K562 (cell line): ENCODE data around the gene NEK5. TPM values are rescaled to one million over a fixed set of nuclear protein-coding genes. Genes with fewer than 3 reads are reported as not detected.

ENCODE experiments used
- HDAC3 ChIP-seq: fragments of 450-650 bp; IDR thresholded peaks from 2 replicates; pipeline ENCODE4 v1.6.1; 2018; ENCODE audit warnings: borderline replicate concordance, mild to moderate bottlenecking, moderate library complexity; ENCODE audit not compliant: partially characterized antibody
- KDM2B ChIP-seq: fragments of 250-450 bp; sonication (Bioruptor Pico); IDR thresholded peaks from 2 replicates; pipeline ENCODE4 v1.8.0; 2021; ENCODE audit warnings: mild to moderate bottlenecking, moderate library complexity
- XRCC4 ChIP-seq: IDR thresholded peaks from one replicate; pipeline ENCODE4 v1.6.1; 2011; ENCODE audit not compliant: insufficient read depth, insufficient read length; ENCODE audit errors: extremely low read depth
- ZBTB7A ChIP-seq: IDR thresholded peaks from 2 replicates; pipeline ENCODE4 v1.6.1; 2011; ENCODE audit warnings: low read depth, mild to moderate bottlenecking, low read length, moderate library complexity, borderline replicate concordance; ENCODE audit not compliant: control insufficient read depth
- polyA plus RNA-seq, 8 experiments: library from polyadenylated mRNA; depleted of rRNA in 4 of 8; stranded (reverse) in 5 of 8; unstranded in 3 of 8; fragments of >200 nt; fragmentation: Nextera tagmentation in 2 of 8; fragmentation: Illumina TruSeq in 1 of 8; extraction: Ambion mirVana in 2 of 8; extraction: Trizol in 1 of 8; gene quantifications; 2 replicates each; pipeline versions ENCODE4 v1.2.1 to v1.2.3, GENCODE V29; 2011 to 2014; ENCODE audit warnings: inconsistent platforms in 1 of 8, missing spikeins in 1 of 8
- total RNA-seq, 7 experiments: library from RNA; depleted of rRNA in 6 of 7; stranded (reverse); fragments of >200 nt in 6 of 7; fragmentation: Illumina TruSeq in 2 of 7; extraction: Trizol in 2 of 7; gene quantifications; 2 replicates each; pipeline versions ENCODE4 v1.2.1 to v1.2.3, GENCODE V29; 2011 to 2021; ENCODE audit warnings: low replicate concordance in 1 of 7
- TF ChIP-seq, protein P1 (sequence below): fragments of 250-450 bp; sonication (Bioruptor Pico); IDR thresholded peaks from 2 replicates; pipeline ENCODE4 v1.5.0; 2021; ENCODE audit warnings: mild to moderate bottlenecking, moderate library complexity
- TF ChIP-seq, protein P2 (sequence below): sonication (generic); formaldehyde crosslinking; IDR thresholded peaks from 2 replicates; pipeline ENCODE4 v1.8.1; 2023; ENCODE audit warnings: mild to moderate bottlenecking, missing genetic modification reagents
- TF ChIP-seq, protein P3 (sequence below), 2 experiments: fragments of 450-650 bp; formaldehyde crosslinking in 1 of 2; IDR thresholded peaks; 2 replicates each; pipeline versions ENCODE4 v1.4.0 to v1.6.1; 2014 to 2020; ENCODE audit warnings: mild to moderate bottlenecking in 2 of 2, borderline replicate concordance in 1 of 2, low read depth in 1 of 2
- TF ChIP-seq, protein P4 (sequence below): fragments of 450-650 bp; IDR thresholded peaks from 2 replicates; pipeline ENCODE4 v1.6.1; 2016
- TF ChIP-seq, protein P5 (sequence below), 2 experiments: fragments of 450-650 bp in 1 of 2; sonication (generic) in 1 of 2; formaldehyde crosslinking in 1 of 2; IDR thresholded peaks in 1 of 2; conservative IDR thresholded peaks in 1 of 2; 2 replicates each; pipeline versions ENCODE4 v1.6.1 to v1.8.1; 2016 to 2023; ENCODE audit warnings: mild to moderate bottlenecking in 2 of 2, moderate library complexity in 2 of 2, inconsistent platforms in 1 of 2, missing genetic modification reagents in 1 of 2

The NEK5 gene
- total and polyA plus RNA-seq, 9 of the 15 experiments (the other 6 are each of a cell fraction or from before 2014, with no cell fraction given), result 0.09 to 0.44 (median 0.33) TPM

DNA sequence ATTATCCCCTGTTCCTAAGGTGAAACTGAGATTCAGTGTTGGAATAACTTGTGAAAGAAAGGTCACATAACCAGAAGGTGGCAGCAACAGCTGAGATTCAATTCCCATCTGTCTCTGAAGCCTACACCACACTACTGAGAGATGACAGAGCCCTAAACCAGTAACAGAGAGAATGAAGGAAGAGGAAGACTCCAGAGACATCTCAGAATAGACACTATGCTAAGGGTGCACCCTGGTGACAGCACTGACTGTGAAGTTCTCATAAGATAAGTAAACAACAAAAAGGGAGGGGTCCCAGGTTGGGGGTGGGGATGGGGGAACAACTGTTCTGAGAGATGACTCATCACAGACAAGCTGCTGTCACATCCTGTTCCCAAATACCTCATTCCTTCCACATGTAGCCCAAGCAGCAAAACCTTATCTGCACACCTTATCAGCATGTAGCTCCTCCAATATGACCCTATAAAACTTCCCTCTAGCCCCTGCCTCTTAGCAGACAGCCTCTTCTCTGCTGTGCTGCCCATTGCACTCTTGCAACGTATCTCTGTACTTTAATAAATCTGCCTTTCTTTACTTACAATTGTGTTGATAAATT lies 57.8 kb downstream of the NEK5 start (continued):
- TF ChIP-seq, protein P1, sequence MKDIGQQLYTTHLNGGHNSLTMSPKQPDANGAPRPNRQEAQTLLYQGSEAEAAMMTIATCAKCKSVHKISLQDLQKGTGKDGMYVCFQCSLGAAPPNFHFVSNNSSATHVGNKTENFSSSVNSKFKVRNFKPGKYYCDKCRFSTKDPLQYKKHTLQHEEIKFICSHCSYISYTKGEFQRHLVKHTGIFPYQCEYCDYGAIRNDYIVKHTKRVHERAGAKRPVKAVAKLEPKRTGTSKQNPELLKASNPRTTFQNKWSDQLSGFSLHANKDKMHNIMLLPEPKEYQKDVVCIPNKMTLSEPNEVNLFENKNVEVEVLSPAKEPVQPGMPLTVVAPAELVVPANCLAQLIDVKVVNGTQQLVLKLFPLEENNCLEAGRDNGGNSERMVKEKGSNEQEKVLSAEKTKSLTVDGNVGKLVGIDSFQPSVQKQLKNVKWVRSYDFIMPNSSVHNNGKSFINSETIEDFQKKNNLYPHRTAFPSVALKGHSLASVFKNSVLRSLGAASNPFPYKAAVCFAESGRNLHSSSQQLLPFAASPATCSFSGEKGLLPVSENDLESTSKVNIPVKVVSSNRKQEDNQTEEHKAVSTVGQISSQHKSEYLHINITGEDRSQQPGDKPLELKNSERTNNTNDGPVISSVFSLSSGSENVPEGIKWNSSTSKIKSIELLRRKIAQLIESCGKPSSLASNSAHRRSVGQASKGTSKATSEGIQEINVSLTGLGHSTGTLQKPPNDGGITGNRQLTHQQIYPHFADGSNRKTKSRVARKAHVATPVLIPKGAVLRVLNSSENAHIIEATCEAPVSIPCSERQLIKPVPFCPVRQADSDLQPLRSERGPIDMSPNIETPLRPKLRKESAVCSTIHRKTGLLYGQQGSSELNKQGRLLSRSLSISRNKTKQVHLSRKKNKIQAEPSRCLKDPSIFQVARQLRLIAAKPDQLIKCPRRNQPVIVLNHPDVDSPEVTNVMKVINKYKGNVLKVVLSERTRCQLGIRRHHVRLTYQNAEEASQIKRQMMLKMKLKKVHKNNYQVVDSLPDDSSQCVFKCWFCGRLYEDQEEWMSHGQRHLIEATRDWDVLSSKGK, result no peak
- TF ChIP-seq, protein P2, sequence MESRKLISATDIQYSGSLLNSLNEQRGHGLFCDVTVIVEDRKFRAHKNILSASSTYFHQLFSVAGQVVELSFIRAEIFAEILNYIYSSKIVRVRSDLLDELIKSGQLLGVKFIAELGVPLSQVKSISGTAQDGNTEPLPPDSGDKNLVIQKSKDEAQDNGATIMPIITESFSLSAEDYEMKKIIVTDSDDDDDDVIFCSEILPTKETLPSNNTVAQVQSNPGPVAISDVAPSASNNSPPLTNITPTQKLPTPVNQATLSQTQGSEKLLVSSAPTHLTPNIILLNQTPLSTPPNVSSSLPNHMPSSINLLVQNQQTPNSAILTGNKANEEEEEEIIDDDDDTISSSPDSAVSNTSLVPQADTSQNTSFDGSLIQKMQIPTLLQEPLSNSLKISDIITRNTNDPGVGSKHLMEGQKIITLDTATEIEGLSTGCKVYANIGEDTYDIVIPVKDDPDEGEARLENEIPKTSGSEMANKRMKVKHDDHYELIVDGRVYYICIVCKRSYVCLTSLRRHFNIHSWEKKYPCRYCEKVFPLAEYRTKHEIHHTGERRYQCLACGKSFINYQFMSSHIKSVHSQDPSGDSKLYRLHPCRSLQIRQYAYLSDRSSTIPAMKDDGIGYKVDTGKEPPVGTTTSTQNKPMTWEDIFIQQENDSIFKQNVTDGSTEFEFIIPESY (CRISPR knock-in tag), result no peak
- TF ChIP-seq XRCC4, result no peak
- 0 out of 2 replicates have a peak, but pooled peaks have one; percentile 52 for TF ChIP-seq ZBTB7A
- TF ChIP-seq HDAC3, result no peak
- TF ChIP-seq, protein P3, sequence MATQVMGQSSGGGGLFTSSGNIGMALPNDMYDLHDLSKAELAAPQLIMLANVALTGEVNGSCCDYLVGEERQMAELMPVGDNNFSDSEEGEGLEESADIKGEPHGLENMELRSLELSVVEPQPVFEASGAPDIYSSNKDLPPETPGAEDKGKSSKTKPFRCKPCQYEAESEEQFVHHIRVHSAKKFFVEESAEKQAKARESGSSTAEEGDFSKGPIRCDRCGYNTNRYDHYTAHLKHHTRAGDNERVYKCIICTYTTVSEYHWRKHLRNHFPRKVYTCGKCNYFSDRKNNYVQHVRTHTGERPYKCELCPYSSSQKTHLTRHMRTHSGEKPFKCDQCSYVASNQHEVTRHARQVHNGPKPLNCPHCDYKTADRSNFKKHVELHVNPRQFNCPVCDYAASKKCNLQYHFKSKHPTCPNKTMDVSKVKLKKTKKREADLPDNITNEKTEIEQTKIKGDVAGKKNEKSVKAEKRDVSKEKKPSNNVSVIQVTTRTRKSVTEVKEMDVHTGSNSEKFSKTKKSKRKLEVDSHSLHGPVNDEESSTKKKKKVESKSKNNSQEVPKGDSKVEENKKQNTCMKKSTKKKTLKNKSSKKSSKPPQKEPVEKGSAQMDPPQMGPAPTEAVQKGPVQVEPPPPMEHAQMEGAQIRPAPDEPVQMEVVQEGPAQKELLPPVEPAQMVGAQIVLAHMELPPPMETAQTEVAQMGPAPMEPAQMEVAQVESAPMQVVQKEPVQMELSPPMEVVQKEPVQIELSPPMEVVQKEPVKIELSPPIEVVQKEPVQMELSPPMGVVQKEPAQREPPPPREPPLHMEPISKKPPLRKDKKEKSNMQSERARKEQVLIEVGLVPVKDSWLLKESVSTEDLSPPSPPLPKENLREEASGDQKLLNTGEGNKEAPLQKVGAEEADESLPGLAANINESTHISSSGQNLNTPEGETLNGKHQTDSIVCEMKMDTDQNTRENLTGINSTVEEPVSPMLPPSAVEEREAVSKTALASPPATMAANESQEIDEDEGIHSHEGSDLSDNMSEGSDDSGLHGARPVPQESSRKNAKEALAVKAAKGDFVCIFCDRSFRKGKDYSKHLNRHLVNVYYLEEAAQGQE (IDR thresholded peaks at IDR 0.05; ENCODE audit: borderline replicate concordance), result peak; percentile 33; the same call in 1 of the 2 replicates
- TF ChIP-seq, protein P3 (CRISPR knock-in tag; IDR thresholded peaks at IDR 0.05; ENCODE audit: low read depth), result no peak
- TF ChIP-seq KDM2B (CRISPR knock-in tag), result no peak
- TF ChIP-seq, protein P4, sequence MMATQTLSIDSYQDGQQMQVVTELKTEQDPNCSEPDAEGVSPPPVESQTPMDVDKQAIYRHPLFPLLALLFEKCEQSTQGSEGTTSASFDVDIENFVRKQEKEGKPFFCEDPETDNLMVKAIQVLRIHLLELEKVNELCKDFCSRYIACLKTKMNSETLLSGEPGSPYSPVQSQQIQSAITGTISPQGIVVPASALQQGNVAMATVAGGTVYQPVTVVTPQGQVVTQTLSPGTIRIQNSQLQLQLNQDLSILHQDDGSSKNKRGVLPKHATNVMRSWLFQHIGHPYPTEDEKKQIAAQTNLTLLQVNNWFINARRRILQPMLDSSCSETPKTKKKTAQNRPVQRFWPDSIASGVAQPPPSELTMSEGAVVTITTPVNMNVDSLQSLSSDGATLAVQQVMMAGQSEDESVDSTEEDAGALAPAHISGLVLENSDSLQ, result 0 out of 2 replicates have a peak, but pooled peaks have one; percentile 10
- TF ChIP-seq, protein P5, sequence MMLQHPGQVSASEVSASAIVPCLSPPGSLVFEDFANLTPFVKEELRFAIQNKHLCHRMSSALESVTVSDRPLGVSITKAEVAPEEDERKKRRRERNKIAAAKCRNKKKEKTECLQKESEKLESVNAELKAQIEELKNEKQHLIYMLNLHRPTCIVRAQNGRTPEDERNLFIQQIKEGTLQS (IDR thresholded peaks at IDR 0.05), result peak; percentile 89
- TF ChIP-seq, protein P5 (CRISPR knock-in tag; conservative IDR thresholded peaks at IDR 0.05), result no peak
